A204.1 (cell line): ENCODE results near the gene TAGLN.
A peak's percentile ranks its signal among the peaks of the same experiment; 100 is the strongest.

Source experiments
- FAIRE-seq: peaks from 2 replicates; lab custom pipeline; 2012; peaks lifted over from hg19 to GRCh38; lab: Jason Lieb, UNC

TAGLN gene

DNA sequence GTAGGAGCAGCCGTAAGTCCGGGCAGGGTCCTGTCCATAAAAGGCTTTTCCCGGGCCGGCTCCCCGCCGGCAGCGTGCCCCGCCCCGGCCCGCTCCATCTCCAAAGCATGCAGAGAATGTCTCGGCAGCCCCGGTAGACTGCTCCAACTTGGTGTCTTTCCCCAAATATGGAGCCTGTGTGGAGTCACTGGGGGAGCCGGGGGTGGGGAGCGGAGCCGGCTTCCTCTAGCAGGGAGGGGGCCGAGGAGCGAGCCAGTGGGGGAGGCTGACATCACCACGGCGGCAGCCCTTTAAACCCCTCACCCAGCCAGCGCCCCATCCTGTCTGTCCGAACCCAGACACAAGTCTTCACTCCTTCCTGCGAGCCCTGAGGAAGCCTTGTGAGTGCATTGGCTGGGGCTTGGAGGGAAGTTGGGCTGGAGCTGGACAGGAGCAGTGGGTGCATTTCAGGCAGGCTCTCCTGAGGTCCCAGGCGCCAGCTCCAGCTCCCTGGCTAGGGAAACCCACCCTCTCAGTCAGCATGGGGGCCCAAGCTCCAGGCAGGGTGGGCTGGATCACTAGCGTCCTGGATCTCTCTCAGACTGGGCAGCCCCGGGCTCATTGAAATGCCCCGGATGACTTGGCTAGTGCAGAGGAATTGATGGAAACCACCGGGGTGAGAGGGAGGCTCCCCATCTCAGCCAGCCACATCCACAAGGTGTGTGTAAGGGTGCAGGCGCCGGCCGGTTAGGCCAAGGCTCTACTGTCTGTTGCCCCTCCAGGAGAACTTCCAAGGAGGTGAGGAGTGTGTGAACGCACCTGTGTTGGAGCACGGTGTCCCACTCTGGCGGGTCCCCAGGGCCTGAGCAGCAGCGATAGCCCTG is at the start of gene TAGLN:
Gene TAGLN (plus strand): TSS at position 318 of the 863 bp plus-strand sequence. CDS start 3,644 bp downstream, outside the sequence.
- FAIRE-seq: no peak

DNA sequence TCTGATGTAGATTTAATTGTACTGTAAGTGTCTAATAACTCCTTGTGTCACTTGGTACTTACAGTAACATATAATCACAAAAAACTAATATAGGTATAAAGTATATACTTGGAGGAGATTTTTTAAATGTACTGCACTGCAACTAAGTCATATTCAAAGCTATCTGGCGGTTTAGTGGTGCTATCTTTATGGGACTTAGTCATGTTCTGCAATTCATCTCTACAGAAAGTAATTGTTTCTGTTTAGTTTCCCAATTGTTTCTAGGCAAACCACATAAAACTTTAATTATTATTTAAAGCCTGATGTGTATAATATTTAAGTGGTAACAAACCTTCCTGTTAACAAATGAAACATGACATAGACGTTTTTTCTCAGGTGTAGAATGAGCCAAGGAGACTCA is 47.1 kb upstream of the TAGLN start:
- no peak for FAIRE-seq

DNA sequence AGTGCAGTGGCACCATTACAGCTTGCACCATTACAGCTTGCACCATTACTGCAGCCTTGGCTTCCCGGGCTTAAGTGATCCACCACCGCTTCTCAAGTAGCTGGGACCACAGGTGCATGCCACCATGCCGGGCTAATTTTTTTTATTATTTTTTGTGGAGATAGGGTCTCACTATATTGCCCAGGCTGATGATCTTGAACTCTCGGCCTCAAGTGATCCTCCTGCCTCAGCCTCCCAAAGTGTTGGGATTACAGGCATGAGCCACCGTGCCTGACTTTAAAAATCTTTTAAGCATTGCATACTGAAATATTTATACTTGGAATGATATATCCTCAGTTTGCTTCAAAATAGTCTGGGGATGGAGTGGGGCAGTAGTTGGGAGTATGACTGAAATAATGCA is 44.7 kb upstream of the TAGLN start:
- FAIRE-seq: no peak

DNA sequence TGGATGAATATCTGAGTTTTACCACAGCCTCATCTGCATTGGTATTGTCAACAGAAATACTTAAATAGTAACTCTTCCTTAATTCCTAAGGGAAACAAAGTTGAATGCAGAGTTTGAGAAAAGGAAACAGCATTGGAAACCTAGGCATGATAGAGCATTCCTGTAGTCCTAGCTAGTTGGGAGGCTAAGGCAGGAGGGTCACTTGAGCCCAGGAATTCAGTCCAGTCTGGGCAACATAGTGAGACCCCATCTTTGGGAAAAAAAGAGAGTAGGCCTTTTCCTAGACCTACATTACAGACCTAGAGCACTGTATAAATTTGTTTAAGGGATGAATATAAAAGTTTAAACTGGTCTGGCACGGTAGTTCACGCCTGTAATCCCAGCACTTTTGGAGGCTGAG is 41.7 kb upstream of the TAGLN start:
- no peak for FAIRE-seq

DNA sequence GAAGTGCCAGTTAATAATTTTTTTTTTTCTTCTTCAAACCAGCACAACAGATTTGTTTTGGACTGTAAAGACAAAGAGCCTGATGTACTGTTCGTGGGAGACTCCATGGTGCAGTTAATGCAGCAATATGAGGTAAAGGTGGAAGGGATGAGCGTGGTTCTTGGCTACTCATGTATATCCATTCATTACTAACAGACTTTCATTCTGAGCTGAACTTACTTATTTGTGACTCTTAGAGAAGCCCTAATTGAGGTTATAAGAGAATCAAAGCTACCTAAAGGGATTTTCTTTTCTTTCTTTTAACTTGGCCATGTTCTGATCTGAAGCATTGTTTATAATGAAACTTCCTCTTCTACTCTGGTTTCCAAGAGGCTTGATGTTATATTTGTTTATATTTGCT is 39.3 kb upstream of the TAGLN start:
- FAIRE-seq: no peak

DNA sequence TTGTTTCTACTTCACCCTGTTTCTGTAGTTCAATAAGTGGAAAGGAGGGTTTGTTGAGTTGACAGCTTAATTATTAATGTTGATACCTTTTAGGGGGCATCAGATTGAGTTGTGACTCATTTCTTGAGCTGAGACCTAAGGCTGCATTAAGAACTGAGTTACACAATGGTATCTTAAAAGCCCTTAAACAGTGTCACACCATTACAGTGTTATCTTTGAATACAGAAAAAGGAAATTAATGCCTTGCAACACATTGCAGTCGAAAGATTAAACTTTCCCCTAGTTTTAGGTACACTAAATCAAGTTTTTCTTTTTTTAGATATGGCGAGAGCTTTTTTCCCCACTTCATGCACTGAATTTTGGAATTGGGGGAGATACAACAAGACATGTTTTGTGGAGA is 38.3 kb upstream of the TAGLN start:
- no peak for FAIRE-seq

DNA sequence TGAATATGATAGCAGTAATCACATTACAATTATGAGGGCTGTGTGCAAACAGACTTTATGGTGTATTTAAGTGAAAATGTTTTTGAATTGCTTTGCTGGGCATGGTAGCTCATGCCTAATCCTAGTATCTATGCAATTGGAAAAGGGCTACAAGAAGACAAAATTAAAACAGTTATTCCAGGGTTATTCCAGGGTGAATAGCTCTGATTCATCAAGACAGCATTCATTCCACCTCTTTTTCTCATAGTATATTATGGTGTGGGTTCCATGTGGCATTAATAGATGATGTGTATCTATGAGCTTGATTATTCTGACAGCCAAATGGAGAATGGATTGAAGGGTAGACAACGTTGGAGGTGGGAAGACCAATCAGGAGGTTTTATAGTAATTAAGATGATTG is 32.7 kb upstream of the TAGLN start:
- FAIRE-seq: no peak

DNA sequence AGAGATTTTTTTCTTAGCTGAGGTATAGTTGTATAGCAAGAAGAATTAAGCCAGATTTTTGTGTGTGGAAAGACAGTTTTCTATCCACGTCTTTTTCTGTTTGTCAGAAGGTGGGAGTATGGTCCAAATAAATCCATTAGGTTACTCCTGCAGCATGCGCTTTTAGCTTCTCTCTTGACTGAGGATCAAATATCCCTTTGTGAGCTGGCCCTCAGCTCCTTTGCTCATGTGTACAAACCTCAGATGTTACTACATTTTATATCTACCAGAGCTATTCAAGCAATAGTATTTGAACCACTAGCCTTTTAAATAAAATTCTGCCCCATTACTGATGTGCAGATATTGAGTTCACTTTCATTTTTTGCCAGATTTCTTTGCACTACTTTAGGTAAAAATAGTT is 29.4 kb upstream of the TAGLN start:
- FAIRE-seq: no peak

DNA sequence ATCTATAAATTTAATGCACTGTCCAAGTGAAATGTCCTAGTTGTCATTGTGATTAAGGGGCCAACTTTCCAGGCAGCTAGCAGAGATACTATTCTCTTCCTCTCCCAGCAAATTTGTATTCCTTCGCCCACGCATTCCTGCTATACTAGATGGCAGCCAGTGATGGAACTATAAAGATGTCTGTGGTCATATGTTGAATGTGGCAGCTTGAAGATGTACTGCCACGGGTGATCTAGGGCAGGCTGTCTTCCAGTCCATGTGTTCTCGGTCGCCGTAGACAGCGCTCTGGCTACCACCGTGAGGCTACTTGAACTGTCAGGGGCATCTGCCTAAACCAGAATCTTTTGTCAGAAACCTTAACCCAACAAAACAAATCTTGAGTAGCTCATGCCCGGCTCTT is 29.0 kb upstream of the TAGLN start:
- no peak for FAIRE-seq

DNA sequence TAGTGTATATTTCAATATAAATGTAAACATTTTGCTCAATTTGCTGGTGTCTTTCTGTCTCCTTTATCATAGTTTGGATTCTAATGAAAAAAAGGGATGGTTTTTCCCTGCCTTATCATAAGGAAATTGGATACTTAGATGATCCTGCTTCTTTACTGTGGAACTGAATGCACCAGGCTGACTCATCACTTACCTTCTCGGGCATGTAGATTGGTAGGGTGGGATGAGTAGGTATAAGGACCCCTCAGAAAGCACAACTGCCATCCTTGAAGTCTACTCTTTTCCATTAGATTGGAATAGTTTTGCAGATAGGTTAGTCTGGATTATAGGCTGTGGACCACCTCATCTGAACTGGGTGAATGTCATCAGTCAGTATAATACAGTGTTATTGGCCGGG is 28.2 kb upstream of the TAGLN start:
- FAIRE-seq: no peak

DNA sequence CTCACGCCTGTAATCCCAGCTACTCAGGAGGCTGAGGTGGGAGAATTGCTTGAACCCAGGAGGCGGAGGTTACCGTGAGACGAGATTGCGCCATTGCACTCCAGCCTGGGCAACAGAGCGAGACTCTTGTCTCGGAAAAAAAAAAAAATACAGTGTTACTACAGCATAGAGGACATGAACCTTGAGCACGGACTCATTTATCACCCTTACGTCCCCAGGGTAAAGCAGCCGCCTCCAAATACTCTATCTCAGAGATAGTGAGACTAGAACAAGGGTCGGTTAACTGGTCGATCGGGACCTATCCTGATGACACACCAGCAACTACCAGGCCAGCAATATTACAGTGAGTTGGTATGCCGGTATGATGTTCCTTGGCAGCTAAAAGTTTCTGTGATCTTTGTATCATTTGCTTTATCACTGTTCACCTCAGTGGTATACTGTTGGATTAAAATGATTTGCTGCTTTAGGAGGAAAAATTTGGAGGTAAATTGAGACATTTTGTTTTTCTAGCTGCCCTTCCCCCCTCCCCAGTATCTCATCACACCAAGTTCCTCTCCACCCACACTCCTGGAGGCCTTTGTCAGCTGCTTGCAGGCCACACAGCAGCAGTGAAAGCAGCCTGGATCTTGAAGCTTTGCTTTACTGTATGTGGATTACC is 27.6 kb upstream of the TAGLN start:
- FAIRE-seq: no peak

DNA sequence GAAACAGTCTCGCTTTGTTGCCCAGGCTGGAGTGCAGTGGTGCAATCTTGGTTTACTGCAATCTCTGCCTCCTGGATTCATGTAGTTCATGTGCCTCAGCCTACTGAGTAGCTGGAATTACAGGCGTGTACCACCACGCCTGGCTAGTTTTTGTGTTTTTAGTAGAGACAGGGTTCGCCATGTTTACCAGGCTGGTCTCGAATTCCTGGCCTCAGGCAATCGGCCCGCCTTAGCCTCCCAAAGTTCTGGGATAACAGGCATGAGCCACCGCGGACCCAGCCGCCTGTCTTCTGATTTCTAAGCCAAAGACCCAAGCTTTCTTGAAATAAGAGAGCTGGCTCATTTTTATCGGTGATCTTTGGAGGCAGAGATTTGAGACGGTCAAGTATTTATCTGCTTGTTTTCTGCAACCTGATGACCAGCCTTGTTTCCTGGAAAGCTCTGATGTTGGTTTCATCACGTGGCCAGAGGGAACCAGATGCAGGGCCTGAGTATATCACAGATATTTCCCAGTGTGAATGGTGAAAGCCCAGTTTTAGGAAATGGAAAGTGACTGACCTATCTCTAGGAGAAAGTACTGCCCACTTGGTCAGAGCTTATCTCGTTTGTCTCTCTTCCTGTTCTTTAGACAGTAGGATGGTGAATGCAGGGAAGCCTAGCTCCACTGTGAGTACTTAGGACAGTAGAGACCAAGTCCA is 26.3 kb upstream of the TAGLN start:
- no peak for FAIRE-seq

DNA sequence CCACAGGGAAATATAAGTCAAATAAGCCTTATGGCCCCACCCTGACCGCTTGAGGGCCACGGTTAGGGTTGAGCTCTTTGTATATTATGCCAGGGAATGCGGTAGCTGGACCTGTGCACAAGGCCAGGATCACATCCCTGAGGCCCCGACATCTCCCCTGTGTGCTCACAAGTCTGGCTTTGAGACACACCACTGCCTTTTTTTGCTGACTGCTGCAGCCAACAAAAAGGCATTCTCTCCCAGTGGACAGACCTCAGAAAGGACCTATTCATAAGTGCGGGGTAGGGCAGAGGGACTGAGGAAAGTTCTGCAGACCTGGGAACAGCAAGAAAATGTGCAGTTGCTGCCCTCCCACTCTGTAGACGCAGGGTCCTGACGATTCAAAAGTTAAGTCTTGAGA is 24.1 kb upstream of the TAGLN start:
- no peak for FAIRE-seq

DNA sequence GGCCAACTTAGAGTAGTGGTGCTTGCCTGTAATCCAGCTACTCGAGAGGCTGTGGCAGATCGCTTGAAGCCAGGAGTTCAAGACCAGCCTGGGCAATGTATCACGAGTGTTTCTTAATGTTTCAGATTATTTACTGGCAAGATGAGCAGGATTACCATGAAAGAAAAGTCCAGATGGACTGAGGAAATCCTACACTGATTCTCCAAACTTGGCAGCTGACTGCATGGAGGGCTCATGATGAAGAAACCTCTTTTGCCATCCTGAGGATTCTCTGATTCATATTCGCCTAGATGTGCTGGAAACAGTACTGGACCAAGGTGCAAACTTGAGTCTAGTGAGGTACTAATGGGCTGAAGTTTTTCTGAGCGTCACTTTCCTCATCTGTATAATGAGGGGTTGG is 23.4 kb upstream of the TAGLN start:
- no peak for FAIRE-seq

DNA sequence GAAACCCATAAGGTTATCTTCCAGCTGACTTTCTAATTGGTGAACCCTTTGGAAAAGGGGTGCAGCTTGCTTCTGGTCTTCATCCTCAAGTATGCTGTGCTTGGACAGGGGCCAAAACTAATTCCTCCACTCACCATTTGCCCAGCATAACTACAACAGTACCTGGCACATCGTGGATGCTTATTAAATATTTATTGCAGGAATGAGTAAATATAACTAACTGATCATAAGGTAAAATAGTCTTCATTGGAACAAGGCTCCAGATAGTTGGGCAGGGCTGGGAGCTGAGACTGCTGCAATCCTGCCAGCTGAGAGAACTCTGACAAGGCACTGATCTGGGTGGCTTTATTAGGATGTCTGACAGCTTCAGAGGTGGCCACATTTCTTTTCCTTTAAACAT is 23.0 kb upstream of the TAGLN start:
- FAIRE-seq: no peak

DNA sequence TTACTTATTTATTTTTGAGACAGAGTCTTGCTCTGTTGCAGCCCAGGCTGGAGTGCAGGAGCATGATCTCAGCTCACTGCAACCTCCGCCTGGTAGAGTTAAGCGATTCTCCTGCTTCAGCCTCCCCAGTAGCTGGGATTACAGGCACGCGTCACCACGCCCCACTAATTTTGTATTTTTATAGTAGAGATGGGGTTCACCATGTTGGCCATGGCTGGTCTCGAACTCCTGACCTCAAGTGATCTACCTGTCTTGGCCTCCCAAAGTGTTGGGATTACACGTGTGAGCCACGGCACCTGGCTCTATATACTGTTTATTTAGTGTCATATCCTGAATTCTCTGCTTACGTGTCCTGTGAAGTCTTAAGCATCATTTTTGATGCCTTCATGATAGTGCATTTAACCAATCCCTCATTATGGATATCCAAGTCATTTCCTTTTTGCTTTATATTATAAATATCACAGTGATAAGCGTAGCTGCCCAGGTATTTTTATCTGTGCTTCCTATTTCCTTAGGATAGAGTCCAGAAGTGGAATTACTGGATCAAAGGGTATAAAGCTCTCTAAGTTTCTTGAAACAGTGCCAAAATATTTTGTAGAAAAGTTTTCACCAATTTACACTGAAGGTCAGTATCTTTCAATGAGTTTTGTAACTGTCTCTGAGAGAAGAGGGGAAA is 21.5 kb upstream of the TAGLN start:
- FAIRE-seq: no peak

DNA sequence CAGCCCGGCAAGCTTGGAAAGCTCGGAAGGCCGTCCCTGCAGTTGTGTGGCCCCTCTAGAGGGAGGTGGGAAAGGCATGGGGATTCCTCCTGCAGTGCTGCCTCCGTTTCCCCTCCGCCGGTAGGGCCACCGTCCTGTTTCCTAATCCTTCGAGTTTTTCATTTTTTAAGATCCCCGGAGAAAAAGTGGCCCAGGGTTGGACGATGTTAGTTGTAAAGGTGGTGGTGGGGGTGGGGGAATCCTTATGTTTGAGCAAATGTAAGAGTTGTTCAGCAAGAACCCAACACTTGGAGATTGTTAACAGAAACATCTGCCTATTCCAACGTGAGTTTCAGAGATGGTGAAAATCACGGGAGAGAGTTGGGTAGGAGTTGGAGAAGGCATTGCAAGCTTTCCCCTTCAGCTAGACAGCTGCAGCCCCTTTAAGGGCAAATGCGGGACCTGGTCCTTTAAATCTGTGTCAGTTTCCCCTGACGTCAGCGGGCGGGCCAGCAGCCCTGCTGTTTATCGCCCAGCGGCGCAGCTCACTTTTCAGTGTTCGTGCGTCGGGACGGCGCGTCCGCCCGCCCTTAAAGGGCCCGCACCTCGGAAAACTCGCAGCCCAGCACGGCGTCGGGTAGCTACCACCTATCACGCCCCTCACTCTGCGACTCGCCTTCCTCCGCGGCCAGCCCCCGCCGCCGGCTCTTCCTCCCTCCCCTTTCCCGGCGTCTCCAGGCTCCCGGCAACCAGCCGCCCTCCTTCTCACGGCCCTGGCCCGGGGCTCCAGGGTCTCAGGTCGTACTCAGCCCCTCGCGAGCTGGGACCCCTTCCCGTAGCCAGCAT is 20.7 kb upstream of the TAGLN start, which contains the start of gene SIDT2:
Gene SIDT2 (plus strand): TSS at position 534 of the 825 bp plus-strand sequence. CDS start 521 bp downstream, outside the sequence.
- peak; percentile 92 for FAIRE-seq

DNA sequence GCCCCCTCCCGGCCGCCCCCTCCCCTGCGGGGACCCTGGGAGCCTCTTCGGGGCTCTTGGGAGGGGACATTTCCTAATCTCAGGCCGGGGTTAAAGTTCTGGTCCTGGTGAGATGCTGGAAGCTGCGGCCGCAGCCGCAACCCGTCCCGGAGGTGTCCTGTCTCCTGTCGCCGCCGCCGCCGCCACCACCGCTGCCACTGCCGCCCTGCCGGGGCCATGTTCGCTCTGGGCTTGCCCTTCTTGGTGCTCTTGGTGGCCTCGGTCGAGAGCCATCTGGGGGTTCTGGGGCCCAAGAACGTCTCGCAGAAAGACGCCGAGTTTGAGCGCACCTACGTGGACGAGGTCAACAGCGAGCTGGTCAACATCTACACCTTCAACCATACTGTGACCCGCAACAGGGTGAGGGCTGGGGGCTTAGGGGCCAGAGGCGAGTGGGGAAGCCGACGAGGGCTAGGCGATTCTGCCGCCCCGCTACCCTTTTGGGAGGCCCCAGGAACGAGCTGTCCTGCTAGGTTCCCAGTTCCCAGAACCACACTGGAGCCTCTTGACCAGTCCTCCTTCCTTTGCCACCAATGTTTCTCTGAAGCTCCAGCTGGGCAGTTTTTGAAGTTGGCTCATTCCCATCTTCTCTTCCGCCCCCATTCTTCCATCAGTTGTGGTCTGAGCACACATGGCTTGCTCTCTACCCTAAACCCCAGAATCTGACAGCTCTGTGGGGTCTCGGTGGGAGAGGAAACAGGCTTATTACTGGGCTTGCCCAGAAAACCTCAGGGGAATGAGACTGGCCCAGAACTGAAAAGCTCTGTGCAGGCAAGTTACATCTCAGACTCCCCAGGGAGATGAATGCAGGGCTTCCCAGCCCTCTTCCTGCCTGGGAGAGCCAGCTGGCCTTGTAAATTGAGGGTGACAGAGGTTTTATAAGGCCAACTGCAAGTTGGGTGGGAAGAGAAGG is 19.8 kb upstream of the TAGLN start:
- no peak for FAIRE-seq

DNA sequence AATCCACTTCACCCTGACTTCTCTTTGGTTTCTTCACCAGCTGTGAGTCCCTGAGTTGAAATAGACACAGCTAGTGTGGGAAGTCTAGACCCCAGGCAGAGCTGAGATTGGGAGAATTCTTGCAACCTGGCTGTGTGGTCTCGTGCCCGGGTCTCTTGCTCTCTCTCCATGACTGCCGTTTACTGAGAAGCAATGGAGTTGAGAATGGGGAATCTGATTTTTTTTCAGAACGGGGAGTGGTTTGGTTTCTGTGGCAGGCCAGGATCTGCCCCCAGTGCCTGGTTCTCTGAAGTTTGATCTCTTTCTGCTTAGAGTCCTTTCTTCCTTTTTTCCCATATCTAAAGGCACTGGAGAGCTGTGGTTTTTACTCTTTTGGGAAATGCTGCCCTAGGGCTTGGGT is 19.1 kb upstream of the TAGLN start:
- no peak for FAIRE-seq
